HG03432 (cell line): Measurements from ENCODE around the gene TMEM38B.
"Not testable (repeated sequence)": the region's sequence is repeated elsewhere in the genome, so short reads cannot be mapped to it uniquely, and the experiment has no call there.

Experiments
- ATAC-seq: cut with Tn5 transposase; IDR thresholded peaks from one replicate; pipeline ENCODE4 v1.9.1; 2021; ENCODE audit warnings: mild to moderate bottlenecking, moderate library complexity; ENCODE audit not compliant: unreplicated experiment

The TMEM38B gene

GRCh38 chr9:105681313-105681712 is 13.0 kb upstream of the TMEM38B start:
- ATAC-seq, result no peak

- ATAC-seq, result no peak
Observed at GRCh38 chr9:105681724-105682123, 12.6 kb upstream of the TMEM38B start.

- ATAC-seq, result no peak
Observed at GRCh38 chr9:105683688-105684275, 10.6 kb upstream of the TMEM38B start.

GRCh38 chr9:105686936-105687335 is 7.4 kb upstream of the TMEM38B start:
- no peak for ATAC-seq

- no peak for ATAC-seq
Observed at GRCh38 chr9:105690742-105691141, 3.6 kb upstream of the TMEM38B start.

- ATAC-seq, result peak; percentile 26
Observed at GRCh38 chr9:105693435-105694189, 729 bp upstream of the TMEM38B start.

GRCh38 chr9:105694848-105695581 is 674 bp downstream of the TMEM38B start:
- ATAC-seq, result peak; percentile 75

- no peak for ATAC-seq
Observed at GRCh38 chr9:105696219-105696793, 2.0 kb downstream of the TMEM38B start.

GRCh38 chr9:105697871-105698270 is 3.5 kb downstream of the TMEM38B start:
- no peak for ATAC-seq

GRCh38 chr9:105698348-105698870 is 4.1 kb downstream of the TMEM38B start:
- ATAC-seq, result no peak

GRCh38 chr9:105700668-105701067 is 6.3 kb downstream of the TMEM38B start:
- ATAC-seq, result no peak

- no peak for ATAC-seq
Observed at GRCh38 chr9:105701145-105701544, 6.8 kb downstream of the TMEM38B start.

GRCh38 chr9:105702207-105702606 is 7.9 kb downstream of the TMEM38B start:
- no peak for ATAC-seq

GRCh38 chr9:105703638-105704037 is 9.3 kb downstream of the TMEM38B start:
- not testable (repeated sequence) for ATAC-seq

- no peak for ATAC-seq
Observed at GRCh38 chr9:105706156-105706555, 11.8 kb downstream of the TMEM38B start.

GRCh38 chr9:105708405-105708804 is 14.1 kb downstream of the TMEM38B start:
- peak; percentile 67 for ATAC-seq

- ATAC-seq, result no peak
Observed at GRCh38 chr9:105710638-105711037, 16.3 kb downstream of the TMEM38B start.

GRCh38 chr9:105711867-105712266 is 17.5 kb downstream of the TMEM38B start:
- ATAC-seq, result no peak

GRCh38 chr9:105712297-105712696 is 18.0 kb downstream of the TMEM38B start:
- ATAC-seq, result no peak

- ATAC-seq, result no peak
Observed at GRCh38 chr9:105712773-105713172, 18.4 kb downstream of the TMEM38B start.

- no peak for ATAC-seq
Observed at GRCh38 chr9:105713260-105714019, 19.1 kb downstream of the TMEM38B start.
